AG09309 (cell line): ENCODE data around the gene NABP1.
"Not testable (repeated sequence)": the region's sequence is repeated elsewhere in the genome, so short reads cannot be mapped to it uniquely, and the experiment has no call there.

Experiments used
- DNase-seq: peaks from one replicate; pipeline ENCODE4 v3.0.0-alpha.2; 2010; ENCODE audit warnings: low read depth
- H3K4me3 ChIP-seq: 2 replicates; pipeline ENCODE4 v1.5.1; 2011; ENCODE audit warnings: mild to moderate bottlenecking, low read depth, low read length, moderate library complexity; ENCODE audit not compliant: control insufficient read depth
- TF ChIP-seq, protein P1 (sequence below): IDR thresholded peaks from 2 replicates; pipeline ENCODE4 v1.5.1; 2011; ENCODE audit warnings: mild to moderate bottlenecking, low read depth, low read length, inconsistent platforms; ENCODE audit not compliant: insufficient read depth, control insufficient read depth; ENCODE audit errors: missing control alignments

Gene NABP1

DNA sequence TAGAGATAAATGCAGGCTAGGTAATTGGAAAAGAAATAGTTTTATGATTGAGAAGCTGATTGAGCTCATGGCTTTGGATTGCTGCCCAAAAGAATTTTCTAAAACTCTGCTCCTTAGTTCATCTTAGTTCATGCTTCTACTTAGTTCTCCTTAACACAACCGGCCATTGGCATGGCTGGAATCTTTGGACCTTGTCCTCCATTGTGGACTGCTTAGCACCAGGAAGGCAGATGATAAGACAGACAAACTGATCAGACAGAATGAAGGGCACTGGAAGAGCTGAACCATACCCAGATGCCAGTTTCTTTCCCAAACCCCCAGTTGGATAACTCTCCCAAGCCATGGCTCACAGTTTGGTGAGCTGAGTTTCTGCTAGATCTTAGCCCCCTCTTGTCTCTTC, 36.3 kb upstream of the NABP1 start:
- TF ChIP-seq, protein P1, sequence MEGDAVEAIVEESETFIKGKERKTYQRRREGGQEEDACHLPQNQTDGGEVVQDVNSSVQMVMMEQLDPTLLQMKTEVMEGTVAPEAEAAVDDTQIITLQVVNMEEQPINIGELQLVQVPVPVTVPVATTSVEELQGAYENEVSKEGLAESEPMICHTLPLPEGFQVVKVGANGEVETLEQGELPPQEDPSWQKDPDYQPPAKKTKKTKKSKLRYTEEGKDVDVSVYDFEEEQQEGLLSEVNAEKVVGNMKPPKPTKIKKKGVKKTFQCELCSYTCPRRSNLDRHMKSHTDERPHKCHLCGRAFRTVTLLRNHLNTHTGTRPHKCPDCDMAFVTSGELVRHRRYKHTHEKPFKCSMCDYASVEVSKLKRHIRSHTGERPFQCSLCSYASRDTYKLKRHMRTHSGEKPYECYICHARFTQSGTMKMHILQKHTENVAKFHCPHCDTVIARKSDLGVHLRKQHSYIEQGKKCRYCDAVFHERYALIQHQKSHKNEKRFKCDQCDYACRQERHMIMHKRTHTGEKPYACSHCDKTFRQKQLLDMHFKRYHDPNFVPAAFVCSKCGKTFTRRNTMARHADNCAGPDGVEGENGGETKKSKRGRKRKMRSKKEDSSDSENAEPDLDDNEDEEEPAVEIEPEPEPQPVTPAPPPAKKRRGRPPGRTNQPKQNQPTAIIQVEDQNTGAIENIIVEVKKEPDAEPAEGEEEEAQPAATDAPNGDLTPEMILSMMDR, result no peak
- DNase-seq, result no peak
- H3K4me3 ChIP-seq, result no peak overlapping the region

DNA sequence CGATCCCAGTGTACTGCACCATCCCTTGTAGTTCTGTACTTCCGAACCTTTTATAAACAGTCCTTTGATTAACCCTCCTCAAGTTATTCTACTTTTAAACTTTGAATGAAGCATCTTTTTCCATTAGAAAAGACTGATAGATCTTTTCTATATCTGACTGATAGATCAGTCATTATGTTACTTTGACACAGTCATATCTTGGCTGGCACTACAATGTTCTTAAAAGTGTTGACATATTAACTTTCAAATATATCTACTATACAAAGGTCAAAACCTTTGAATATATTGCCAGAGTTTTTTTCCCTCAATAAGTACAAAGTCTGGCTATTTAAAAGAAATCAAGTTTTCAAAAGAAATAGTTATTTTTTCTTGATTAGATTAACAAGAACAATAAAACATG, 35.4 kb upstream of the NABP1 start:
- no peak for DNase-seq
- no peak overlapping the region for H3K4me3 ChIP-seq
- TF ChIP-seq, protein P1, result no peak

DNA sequence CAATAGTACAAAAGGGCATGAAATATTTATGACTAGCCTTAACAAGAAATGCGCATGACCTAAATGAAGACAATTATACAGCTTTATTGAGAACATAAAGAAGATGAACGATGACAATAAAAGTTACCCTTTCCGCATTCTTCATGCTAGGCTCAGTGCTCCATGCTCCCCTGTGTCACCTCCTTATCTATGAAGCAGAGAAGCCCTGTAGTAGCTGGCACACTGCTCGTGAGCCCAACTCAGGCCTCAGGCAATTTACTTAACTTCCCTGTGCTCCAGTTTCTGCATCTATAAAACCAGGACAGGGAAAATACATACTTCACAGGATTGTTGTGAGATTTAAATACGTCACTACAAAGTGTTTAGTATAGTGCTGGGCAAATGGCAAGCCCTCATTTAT, 34.5 kb upstream of the NABP1 start:
- no peak overlapping the region for H3K4me3 ChIP-seq
- no peak for DNase-seq
- TF ChIP-seq, protein P1, result no peak

DNA sequence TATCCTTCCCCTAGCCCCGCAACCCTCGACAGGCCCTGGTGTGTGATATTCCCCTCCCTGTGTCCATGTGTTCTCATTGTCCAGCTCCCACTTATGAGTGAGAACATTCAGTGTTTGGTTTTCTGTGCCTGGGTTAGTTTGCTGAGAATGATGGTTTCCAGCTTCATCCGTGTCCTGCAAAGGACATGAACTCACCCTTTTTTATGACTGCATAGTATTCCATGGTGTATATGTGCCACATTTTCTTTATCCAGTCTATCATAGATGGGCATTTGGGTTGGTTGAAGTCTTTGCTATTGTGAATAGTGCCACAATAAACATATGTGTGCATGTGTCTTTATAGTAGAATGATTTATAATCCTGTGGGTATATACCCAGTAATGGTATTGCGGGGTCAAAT, 33.3 kb upstream of the NABP1 start:
- DNase-seq, H3K4me3 ChIP-seq: not testable (repeated sequence)

DNA sequence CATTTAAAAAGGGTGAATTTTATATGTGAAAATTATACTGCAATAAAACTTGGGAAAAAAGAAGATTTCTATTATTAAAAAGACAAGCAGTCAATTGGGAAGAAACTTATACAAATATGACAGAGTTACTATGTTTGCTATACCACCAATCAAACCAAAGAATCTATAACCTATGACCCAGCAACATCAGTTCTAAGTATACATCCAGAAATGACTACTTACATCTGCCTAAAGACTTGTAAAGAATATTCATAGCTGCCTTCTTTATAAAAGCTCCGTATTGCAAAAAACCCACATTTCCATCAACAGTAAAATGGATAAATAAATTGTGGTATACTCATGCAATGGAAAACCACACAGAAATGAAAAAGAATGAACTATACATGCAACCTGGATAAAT, 32.9 kb upstream of the NABP1 start:
- DNase-seq, result no peak
- no peak overlapping the region for H3K4me3 ChIP-seq
- TF ChIP-seq, protein P1, result no peak

DNA sequence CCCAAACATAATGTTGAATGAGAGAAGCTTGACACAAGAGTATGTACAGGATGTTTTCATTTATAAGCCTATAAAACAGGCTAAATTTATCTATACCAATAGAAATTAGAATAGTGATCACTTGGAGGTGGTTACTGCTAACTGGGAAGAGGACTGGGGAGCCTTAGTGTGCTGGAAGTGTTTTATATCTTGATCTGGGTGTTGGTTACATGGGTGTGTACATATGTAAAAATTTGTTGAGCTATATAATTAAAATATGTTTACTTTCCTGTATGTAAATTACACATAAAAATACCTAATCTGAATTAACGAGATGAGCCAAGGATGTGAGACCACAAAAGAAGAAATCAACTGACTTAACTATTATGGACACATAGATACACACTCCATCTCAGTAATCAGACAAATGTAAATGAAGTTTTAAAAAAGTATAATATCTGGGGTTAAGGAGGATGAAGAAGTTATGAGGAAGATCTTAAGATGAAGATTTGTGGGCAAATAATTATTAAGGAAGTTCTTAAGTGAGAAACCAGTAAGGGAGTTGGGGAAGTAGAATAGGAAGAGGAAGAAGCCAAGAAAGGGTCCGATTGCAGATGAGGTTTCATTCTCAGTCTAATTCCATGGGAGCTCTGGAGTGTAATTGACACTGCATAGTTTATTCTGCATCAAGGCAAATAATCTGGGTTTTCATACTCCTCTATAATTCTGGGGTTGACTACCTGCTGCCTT, 32.3 kb upstream of the NABP1 start:
- no peak for DNase-seq
- no peak overlapping the region for H3K4me3 ChIP-seq
- TF ChIP-seq, protein P1, result no peak

DNA sequence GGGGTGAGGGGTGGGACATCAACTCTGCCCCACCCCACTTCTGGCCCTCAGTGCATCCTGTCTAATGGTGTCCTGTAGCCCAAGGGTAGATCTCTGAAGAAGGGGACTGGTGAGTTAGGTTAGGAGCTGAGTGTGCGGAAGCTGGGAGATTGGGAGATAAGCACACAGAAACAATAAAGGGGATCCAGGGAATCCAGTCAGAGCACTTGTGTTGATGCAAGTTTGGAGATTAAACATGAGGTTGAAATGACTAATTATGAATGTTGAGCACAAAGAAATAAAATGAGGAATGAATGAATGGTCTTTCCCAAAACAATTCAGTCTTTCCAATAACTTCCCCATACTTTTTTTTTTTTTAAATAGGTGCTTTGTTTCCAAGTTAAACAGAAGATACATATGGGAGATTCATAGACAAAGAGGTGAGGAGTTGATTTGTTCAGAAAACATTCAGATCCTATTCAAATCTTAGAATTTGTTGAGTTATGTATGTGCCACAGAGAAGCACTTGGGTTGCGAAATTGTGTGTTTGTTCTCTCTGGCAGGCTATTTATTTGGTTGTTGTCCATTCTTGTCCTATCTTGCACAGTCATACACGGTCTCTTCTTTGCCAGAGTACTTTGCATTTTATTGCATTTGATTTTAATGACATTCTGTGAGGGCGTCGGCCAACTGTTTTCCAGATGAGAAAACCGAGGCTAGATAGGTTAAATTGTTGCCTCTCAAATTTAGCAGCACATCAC, 31.6 kb upstream of the NABP1 start:
- DNase-seq, result no peak
- TF ChIP-seq, protein P1, result no peak
- no peak overlapping the region for H3K4me3 ChIP-seq
